ENCODE measurements around the gene FOXC1. TPM values are rescaled to one million over a fixed set of nuclear protein-coding genes. Genes with fewer than 3 reads are reported as not detected.

Gene FOXC1
- total RNA-seq, 1 donor from 2014 or later, result 84.4 TPM

DNA sequence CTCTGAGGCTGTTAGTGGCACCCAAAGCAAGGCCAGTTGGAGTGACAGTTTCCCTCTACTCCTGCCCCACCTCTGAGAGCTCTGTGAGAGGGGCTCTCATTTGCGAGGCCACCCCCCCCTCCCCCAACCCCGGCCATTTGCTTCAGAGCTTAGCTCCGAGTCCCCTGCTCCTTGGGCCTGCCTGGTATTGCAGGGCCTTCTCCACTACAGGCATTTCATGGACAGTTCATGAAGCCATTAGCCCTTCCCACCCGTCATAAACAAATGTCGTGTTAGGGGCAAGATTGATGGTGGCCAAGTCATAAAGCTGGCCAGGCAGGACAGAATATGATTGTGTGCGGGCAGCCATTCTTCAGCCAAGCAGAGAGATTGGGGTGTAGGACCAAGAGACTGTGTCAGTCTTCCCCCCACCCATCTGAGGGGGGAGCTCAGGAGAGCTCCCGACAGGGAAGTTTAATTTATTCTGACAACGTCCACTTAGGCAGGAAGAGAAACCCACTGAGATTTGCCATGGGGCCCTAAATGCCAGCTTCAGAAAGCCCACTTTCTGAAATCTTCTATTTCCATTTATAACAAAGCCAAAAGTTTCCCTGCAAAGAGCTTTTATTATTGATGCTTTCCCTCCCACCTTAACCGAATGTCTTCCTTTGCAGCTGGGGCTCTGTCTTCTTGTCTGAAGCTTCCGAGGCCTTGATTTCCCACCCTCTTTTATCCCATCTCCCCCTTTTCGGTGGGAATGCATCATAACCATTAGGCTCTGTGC, 7.2 kb downstream of the FOXC1 start:
- peak overlapping the region; percentile 83 for H3K27ac Mint-ChIP-seq (ENCODE audit: unreplicated experiment)
- peaks cover 45% of the 10 kb centered on the region for H3K4me1 Mint-ChIP-seq (ENCODE audit: low read depth)
- H3K4me3 Mint-ChIP-seq (ENCODE audit: unreplicated experiment), result peak overlapping the region; percentile 75
- no peaks in the 10 kb centered on the region for H3K9me3 Mint-ChIP-seq (ENCODE audit: low read depth)
- DNase-seq (ENCODE audit: low spot score), result no peak
- H3K36me3 Mint-ChIP-seq (ENCODE audit: low read depth), result peaks cover 30% of the 10 kb centered on the region
- no peaks in the 10 kb centered on the region for H3K27me3 Mint-ChIP-seq (ENCODE audit: low read depth)
- TF ChIP-seq, protein P1, sequence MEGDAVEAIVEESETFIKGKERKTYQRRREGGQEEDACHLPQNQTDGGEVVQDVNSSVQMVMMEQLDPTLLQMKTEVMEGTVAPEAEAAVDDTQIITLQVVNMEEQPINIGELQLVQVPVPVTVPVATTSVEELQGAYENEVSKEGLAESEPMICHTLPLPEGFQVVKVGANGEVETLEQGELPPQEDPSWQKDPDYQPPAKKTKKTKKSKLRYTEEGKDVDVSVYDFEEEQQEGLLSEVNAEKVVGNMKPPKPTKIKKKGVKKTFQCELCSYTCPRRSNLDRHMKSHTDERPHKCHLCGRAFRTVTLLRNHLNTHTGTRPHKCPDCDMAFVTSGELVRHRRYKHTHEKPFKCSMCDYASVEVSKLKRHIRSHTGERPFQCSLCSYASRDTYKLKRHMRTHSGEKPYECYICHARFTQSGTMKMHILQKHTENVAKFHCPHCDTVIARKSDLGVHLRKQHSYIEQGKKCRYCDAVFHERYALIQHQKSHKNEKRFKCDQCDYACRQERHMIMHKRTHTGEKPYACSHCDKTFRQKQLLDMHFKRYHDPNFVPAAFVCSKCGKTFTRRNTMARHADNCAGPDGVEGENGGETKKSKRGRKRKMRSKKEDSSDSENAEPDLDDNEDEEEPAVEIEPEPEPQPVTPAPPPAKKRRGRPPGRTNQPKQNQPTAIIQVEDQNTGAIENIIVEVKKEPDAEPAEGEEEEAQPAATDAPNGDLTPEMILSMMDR (IDR thresholded peaks at IDR 0.05), result no peak

DNA sequence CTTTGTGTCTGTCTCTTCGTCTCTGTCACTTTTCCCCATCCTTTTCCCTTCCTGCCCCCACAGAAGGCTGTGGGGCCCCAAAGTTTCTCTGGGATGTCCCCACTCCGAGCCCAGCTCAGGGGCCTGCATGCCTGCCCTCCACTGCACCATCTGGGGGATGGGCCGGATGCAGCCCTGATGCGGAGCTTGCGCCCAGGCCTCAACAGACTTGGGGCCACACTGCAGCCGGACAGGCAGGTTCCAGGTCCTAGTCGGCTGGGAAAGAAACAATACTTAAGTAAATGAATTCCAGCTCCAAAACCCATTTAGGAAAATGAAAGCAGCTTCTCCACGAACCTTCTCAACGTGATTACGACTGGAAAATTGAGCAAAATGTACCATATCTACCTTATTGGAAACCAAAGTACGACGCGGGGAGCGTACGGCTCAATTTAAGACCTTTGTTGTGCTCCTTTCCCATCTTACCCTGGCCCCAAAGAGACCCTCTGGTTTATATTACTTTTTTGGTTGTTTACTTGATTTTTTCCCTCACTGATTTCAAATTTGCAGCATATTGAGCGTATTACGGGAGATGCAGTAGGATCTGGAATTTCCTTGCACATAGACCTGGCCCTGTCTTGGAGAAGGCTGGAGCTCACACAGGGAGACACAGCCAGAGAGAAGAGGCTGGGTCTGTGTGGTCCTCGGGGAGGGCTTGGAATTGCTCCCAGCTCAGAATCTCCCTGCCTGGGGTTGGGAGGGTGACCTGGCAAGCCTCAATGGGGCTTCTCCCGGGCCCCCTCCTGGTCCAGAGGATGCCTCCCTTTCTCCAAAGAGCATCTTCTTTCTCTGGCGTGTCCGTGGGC, 8.0 kb downstream of the FOXC1 start:
- Mint-ChIP-seq H3K4me3 (ENCODE audit: unreplicated experiment) (peak overlapping the region; percentile 75), H3K27ac (ENCODE audit: unreplicated experiment) (peak overlapping the region; percentile 83), H3K27me3 (ENCODE audit: low read depth) (no peaks in the 10 kb centered on the region), H3K9me3 (ENCODE audit: low read depth) (no peaks in the 10 kb centered on the region), H3K4me1 (ENCODE audit: low read depth) (peaks cover 53% of the 10 kb centered on the region), H3K36me3 (ENCODE audit: low read depth) (peaks cover 22% of the 10 kb centered on the region)
- TF ChIP-seq, protein P1 (IDR thresholded peaks at IDR 0.05), result no peak
- DNase-seq (ENCODE audit: low spot score), result no peak

DNA sequence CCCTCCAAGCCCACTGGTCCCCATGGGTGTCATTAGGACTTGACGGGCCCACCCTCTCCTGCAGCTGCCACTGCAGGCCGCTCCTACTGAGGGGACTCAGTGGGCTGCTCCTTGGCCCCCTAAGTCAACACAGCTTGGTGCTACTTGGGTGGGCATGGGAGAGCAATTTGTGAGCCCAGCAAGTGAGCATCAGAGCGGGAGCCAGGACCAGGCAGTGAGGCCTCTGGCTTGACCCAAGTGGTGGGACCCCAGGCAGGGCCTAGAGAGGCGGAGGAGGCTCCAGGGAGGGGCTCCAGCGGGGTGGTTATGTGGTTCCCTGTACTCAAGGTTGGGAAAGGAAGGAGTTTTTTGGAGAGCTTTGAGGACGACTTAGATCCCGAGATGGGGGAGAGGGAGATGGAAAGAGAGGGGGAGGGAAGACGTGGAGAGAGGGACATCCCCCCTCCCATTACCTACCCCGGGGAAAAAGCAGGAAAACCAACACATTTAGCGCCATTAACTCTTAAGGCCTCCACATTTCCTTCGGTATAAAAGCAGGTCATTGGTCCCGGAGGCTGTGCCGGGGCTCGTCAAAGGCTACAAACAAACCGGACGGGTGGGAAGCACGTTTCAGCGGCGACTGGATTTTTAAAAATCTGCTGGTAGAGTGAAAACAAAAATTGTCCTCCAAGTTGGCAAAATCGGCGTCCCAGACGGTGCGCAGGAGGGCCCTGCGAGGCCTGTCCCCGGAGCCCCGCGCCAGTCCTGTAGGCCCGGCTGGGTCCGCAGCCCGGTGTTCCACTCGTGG, 8.8 kb downstream of the FOXC1 start:
- peak overlapping the region; percentile 83 for H3K27ac Mint-ChIP-seq (ENCODE audit: unreplicated experiment)
- H3K36me3 Mint-ChIP-seq (ENCODE audit: low read depth), result peaks cover 14% of the 10 kb centered on the region
- H3K27me3 Mint-ChIP-seq (ENCODE audit: low read depth), result no peaks in the 10 kb centered on the region
- TF ChIP-seq, protein P1 (IDR thresholded peaks at IDR 0.05), result no peak
- peaks cover 61% of the 10 kb centered on the region for H3K4me1 Mint-ChIP-seq (ENCODE audit: low read depth)
- H3K9me3 Mint-ChIP-seq (ENCODE audit: low read depth), result no peaks in the 10 kb centered on the region
- no peak overlapping the region for H3K4me3 Mint-ChIP-seq (ENCODE audit: unreplicated experiment)
- no peak for DNase-seq (ENCODE audit: low spot score)

DNA sequence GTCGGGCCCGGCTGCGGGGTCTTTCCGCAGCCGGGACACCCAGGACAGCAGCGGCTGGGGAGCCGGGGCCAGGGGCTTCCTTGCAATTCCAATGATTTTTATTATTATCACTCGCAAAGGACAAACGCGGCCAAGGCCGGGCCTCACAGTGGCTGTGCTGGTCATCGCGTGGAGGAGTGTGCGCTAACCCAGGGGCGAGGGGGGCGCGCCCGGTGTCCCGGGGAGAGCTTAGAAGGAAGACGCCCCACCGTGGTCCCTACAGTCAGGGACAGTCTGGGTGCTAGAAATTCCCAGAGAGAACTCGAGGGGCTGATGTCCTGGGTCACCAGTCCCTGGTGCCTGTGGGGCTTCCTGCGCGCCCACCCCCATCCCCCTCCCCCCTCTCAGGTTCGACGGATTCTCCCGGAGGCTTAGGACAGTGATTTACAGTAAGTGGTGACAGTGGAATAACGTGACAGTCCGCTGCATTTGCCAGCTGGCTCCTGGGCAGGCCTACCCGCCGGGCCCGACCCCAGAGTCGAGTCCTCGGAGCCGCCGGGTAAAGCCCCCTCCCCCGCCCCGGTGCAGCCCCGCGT, 9.5 kb downstream of the FOXC1 start:
- H3K4me1 Mint-ChIP-seq (ENCODE audit: low read depth), result peaks cover 65% of the 10 kb centered on the region
- H3K4me3 Mint-ChIP-seq (ENCODE audit: unreplicated experiment), result no peak overlapping the region
- DNase-seq (ENCODE audit: low spot score), result no peak
- TF ChIP-seq, protein P1 (IDR thresholded peaks at IDR 0.05), result no peak
- no peaks in the 10 kb centered on the region for H3K27me3 Mint-ChIP-seq (ENCODE audit: low read depth)
- H3K9me3 Mint-ChIP-seq (ENCODE audit: low read depth), result no peaks in the 10 kb centered on the region
- H3K36me3 Mint-ChIP-seq (ENCODE audit: low read depth), result peaks cover 12% of the 10 kb centered on the region
- peak overlapping the region; percentile 66 for H3K27ac Mint-ChIP-seq (ENCODE audit: unreplicated experiment)
